SH-SY5Y (cell line): ENCODE results near the gene EIF3F.

Source experiments
- GATA2 ChIP-seq: IDR thresholded peaks from 2 replicates; pipeline ENCODE4 v1.6.1; 2011; ENCODE audit warnings: mild to moderate bottlenecking, low read depth, low read length
- GATA3 ChIP-seq: IDR thresholded peaks from 2 replicates; pipeline ENCODE4 v1.6.1; 2011; ENCODE audit warnings: low read depth, mild to moderate bottlenecking, low read length, moderate library complexity

DNA sequence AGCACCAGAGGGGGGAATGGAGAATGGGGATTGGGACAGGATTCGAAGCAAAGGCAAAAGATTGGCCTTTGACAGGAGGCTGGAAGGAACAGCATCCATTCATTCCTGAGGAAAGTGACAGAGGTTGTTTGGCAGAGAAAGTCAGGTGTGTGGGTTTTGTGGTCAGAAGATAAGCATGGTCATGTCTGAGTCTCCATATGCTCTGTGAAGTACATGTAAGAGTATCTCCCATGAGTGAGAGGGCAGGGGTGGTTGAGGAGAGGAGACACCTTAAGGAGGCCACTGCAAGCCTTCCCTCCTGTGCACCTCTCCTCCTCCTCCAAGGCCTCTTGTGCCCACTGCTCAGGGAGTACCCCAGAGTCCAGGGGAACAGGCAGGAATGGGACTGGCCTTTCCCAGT is 20.0 kb upstream of the EIF3F start:
- TF ChIP-seq GATA2 = no peak
- TF ChIP-seq GATA3 = no peak
